ENCODE results near the gene SMC5.
"Not testable (repeated sequence)": the region's sequence is repeated elsewhere in the genome, so short reads cannot be mapped to it uniquely, and the experiment has no call there.

SMC5 gene

GRCh38 chr9:70258692-70259511, at the start of gene SMC5:
Gene SMC5, plus strand, starts transcription at chr9:70258978. Its CDS starts 101 bp downstream, at chr9:70259079.
- no peaks in the 10 kb centered on the region for H3K9me3 Mint-ChIP-seq
- H3K4me1 Mint-ChIP-seq, result peaks cover 52% of the 10 kb centered on the region
- DNase-seq (ENCODE audit: low spot score in 2 of 2) (peak; percentile 87 to 92), ATAC-seq (peak; percentile 92)
- peaks cover 53% of the 10 kb centered on the region for H3K36me3 Mint-ChIP-seq
- peak within 1 kb of the TSS; percentile 80 for H3K4me3 Mint-ChIP-seq
- H3K27ac Mint-ChIP-seq, result peak within 1 kb of the TSS; percentile 92

- ATAC-seq (no peak), DNase-seq (ENCODE audit: low spot score in 2 of 2) (no peak)
- peaks cover 15% of the 10 kb centered on the region for H3K9me3 Mint-ChIP-seq
- no peak overlapping the region for H3K4me3 Mint-ChIP-seq
- no peak overlapping the region for H3K27ac Mint-ChIP-seq
- no peaks in the 10 kb centered on the region for H3K4me1 Mint-ChIP-seq
- H3K36me3 Mint-ChIP-seq, result no peaks in the 10 kb centered on the region
These were observed 41.7 kb upstream of the SMC5 start for GRCh38 chr9:70217029-70217428.

GRCh38 chr9:70218767-70219166, 40.0 kb upstream of the SMC5 start:
- H3K27ac Mint-ChIP-seq, result no peak overlapping the region
- H3K9me3 Mint-ChIP-seq, result peaks cover 10% of the 10 kb centered on the region
- DNase-seq (ENCODE audit: low spot score in 2 of 2) (no peak), ATAC-seq (no peak)
- no peak overlapping the region for H3K4me3 Mint-ChIP-seq
- no peaks in the 10 kb centered on the region for H3K36me3 Mint-ChIP-seq
- H3K4me1 Mint-ChIP-seq, result no peaks in the 10 kb centered on the region

- Mint-ChIP-seq H3K9me3 (no peaks in the 10 kb centered on the region), H3K4me3 (no peak overlapping the region), H3K4me1 (no peaks in the 10 kb centered on the region), H3K36me3 (no peaks in the 10 kb centered on the region), H3K27ac (no peak overlapping the region)
- DNase-seq (ENCODE audit: low spot score in 2 of 2), result no peak
- ATAC-seq, result no peak
These were observed 38.6 kb upstream of the SMC5 start for GRCh38 chr9:70220216-70220615.

GRCh38 chr9:70222354-70222753, 36.4 kb upstream of the SMC5 start:
- no peaks in the 10 kb centered on the region for H3K4me1 Mint-ChIP-seq
- no peak overlapping the region for H3K4me3 Mint-ChIP-seq
- no peaks in the 10 kb centered on the region for H3K9me3 Mint-ChIP-seq
- DNase-seq (ENCODE audit: low spot score in 2 of 2) (no peak), ATAC-seq (no peak)
- H3K27ac Mint-ChIP-seq, result no peak overlapping the region
- H3K36me3 Mint-ChIP-seq, result no peaks in the 10 kb centered on the region

- Mint-ChIP-seq H3K4me1 (no peaks in the 10 kb centered on the region), H3K4me3 (no peak overlapping the region), H3K9me3 (no peaks in the 10 kb centered on the region), H3K27ac (no peak overlapping the region), H3K36me3 (no peaks in the 10 kb centered on the region)
- ATAC-seq (no peak), DNase-seq (ENCODE audit: low spot score in 2 of 2) (no peak)
These were observed 30.7 kb upstream of the SMC5 start for GRCh38 chr9:70228118-70228517.

GRCh38 chr9:70228611-70229010, 30.2 kb upstream of the SMC5 start:
- Mint-ChIP-seq H3K36me3 (no peaks in the 10 kb centered on the region), H3K4me1 (no peaks in the 10 kb centered on the region), H3K9me3 (no peaks in the 10 kb centered on the region), H3K4me3 (no peak overlapping the region), H3K27ac (no peak overlapping the region)
- no peak for ATAC-seq
- DNase-seq (ENCODE audit: low spot score in 2 of 2), result no peak

- no peak overlapping the region for H3K4me3 Mint-ChIP-seq
These were observed 29.8 kb upstream of the SMC5 start for GRCh38 chr9:70229026-70229425.

GRCh38 chr9:70229579-70229978, 29.2 kb upstream of the SMC5 start:
- H3K36me3 Mint-ChIP-seq, result no peaks in the 10 kb centered on the region
- no peaks in the 10 kb centered on the region for H3K9me3 Mint-ChIP-seq
- H3K27ac Mint-ChIP-seq, result no peak overlapping the region
- no peaks in the 10 kb centered on the region for H3K4me1 Mint-ChIP-seq
- H3K4me3 Mint-ChIP-seq, result no peak overlapping the region
- ATAC-seq, result no peak
- DNase-seq (ENCODE audit: low spot score in 2 of 2), result no peak

More at GRCh38 chr9:70229026-70229425, 29.8 kb upstream of the SMC5 start:
- Mint-ChIP-seq H3K4me1 (no peaks in the 10 kb centered on the region), H3K36me3 (no peaks in the 10 kb centered on the region), H3K9me3 (no peaks in the 10 kb centered on the region), H3K27ac (no peak overlapping the region)
- DNase-seq (ENCODE audit: low spot score in 2 of 2), result no peak
- ATAC-seq, result no peak

- no peak for ATAC-seq
- H3K9me3 Mint-ChIP-seq, result no peaks in the 10 kb centered on the region
- no peaks in the 10 kb centered on the region for H3K36me3 Mint-ChIP-seq
- H3K4me3 Mint-ChIP-seq, result no peak overlapping the region
- H3K4me1 Mint-ChIP-seq, result no peaks in the 10 kb centered on the region
- DNase-seq (ENCODE audit: low spot score in 2 of 2), result no peak
- no peak overlapping the region for H3K27ac Mint-ChIP-seq
These were observed 26.3 kb upstream of the SMC5 start for GRCh38 chr9:70232476-70232875.

GRCh38 chr9:70234208-70234607, 24.6 kb upstream of the SMC5 start:
- not testable (repeated sequence) for DNase-seq (ENCODE audit: low spot score in 2 of 2); H3K4me1 Mint-ChIP-seq

GRCh38 chr9:70245952-70246351, 12.8 kb upstream of the SMC5 start:
- not testable (repeated sequence) for H3K4me1 Mint-ChIP-seq; H3K36me3 Mint-ChIP-seq; H3K4me3 Mint-ChIP-seq; DNase-seq (ENCODE audit: low spot score in 2 of 2); H3K27ac Mint-ChIP-seq; ATAC-seq; H3K9me3 Mint-ChIP-seq

More at GRCh38 chr9:70234208-70234607, 24.6 kb upstream of the SMC5 start:
- not testable (repeated sequence) for H3K9me3 Mint-ChIP-seq, H3K4me3 Mint-ChIP-seq, H3K36me3 Mint-ChIP-seq, H3K27ac Mint-ChIP-seq, ATAC-seq

GRCh38 chr9:70250221-70250620, 8.6 kb upstream of the SMC5 start:
- DNase-seq (ENCODE audit: low spot score in 2 of 2) (no peak), ATAC-seq (no peak)
- Mint-ChIP-seq H3K36me3 (no peaks in the 10 kb centered on the region), H3K9me3 (no peaks in the 10 kb centered on the region), H3K4me3 (no peak overlapping the region), H3K27ac (no peak overlapping the region), H3K4me1 (no peaks in the 10 kb centered on the region)

- Mint-ChIP-seq H3K27ac (no peak overlapping the region), H3K9me3 (no peaks in the 10 kb centered on the region), H3K36me3 (peaks cover 25% of the 10 kb centered on the region), H3K4me1 (peaks cover 28% of the 10 kb centered on the region), H3K4me3 (no peak overlapping the region)
- ATAC-seq (no peak), DNase-seq (ENCODE audit: low spot score in 2 of 2) (no peak)
These were observed 3.3 kb upstream of the SMC5 start for GRCh38 chr9:70255486-70255885.

- H3K4me3 Mint-ChIP-seq, result no peak overlapping the region
- H3K4me1 Mint-ChIP-seq, result peaks cover 34% of the 10 kb centered on the region
- H3K36me3 Mint-ChIP-seq, result peaks cover 29% of the 10 kb centered on the region
- no peak overlapping the region for H3K27ac Mint-ChIP-seq
- no peak for ATAC-seq
- no peak for DNase-seq (ENCODE audit: low spot score in 2 of 2)
- H3K9me3 Mint-ChIP-seq, result no peaks in the 10 kb centered on the region
These were observed 2.6 kb upstream of the SMC5 start for GRCh38 chr9:70256123-70256551.

GRCh38 chr9:70257502-70257901, 1.3 kb upstream of the SMC5 start:
- Mint-ChIP-seq H3K4me1 (peaks cover 48% of the 10 kb centered on the region), H3K27ac (peak overlapping the region; percentile 92), H3K4me3 (peak overlapping the region; percentile 80), H3K36me3 (peaks cover 42% of the 10 kb centered on the region), H3K9me3 (no peaks in the 10 kb centered on the region)
- DNase-seq (ENCODE audit: low spot score in 2 of 2) (no peak), ATAC-seq (no peak)

Data from stimulated activated effector memory CD8-positive, alpha-beta T cell treated with anti-CD3 and anti-CD28 coated beads, Interleukin-12 subunit alpha, Interleukin-12 subunit beta, amount 100 ng/mL, for 72 hours (primary cell).